Astrocyte (in vitro differentiated cells and primary cell): Measurements from ENCODE around the gene NUAK1. TPM values are rescaled to one million over a fixed set of nuclear protein-coding genes. Genes with fewer than 3 reads are reported as not detected.

Experiments
- DNase-seq: peaks from one replicate; pipeline ENCODE4 v3.0.0-alpha.2; 2010; ENCODE audit warnings: low read depth
- FAIRE-seq: peaks from 2 replicates; lab custom pipeline; 2011; peaks lifted over from hg19 to GRCh38; lab: Jason Lieb, UNC
- H2AFZ ChIP-seq: 2 replicates; pipeline ENCODE4 v1.6.0; 2012; ENCODE audit warnings: low read depth, low read length, inconsistent platforms
- H3K27ac ChIP-seq: 2 replicates; pipeline ENCODE4 v1.5.1; 2011; ENCODE audit warnings: low read depth, low read length, inconsistent platforms
- H3K27me3 ChIP-seq: 2 replicates; pipeline ENCODE4 v1.6.0; 2011; ENCODE audit warnings: low read length, inconsistent platforms; ENCODE audit not compliant: insufficient read depth
- H3K36me3 ChIP-seq: 2 replicates; pipeline ENCODE4 v1.5.1; 2011; ENCODE audit warnings: low read length, inconsistent platforms; ENCODE audit not compliant: insufficient read depth
- H3K4me1 ChIP-seq: 2 replicates; pipeline ENCODE4 v1.5.1; 2011; ENCODE audit warnings: low read length, inconsistent platforms; ENCODE audit not compliant: insufficient read depth
- H3K4me2 ChIP-seq: 2 replicates; pipeline ENCODE4 v1.6.0; 2012; ENCODE audit warnings: low read length, inconsistent platforms
- H3K4me3 ChIP-seq: 2 replicates; pipeline ENCODE4 v1.5.1; 2011; ENCODE audit warnings: low read depth, mild to moderate bottlenecking, low read length, inconsistent platforms; ENCODE audit not compliant: insufficient read depth
- H3K79me2 ChIP-seq: 2 replicates; pipeline ENCODE4 v1.6.0; 2012; ENCODE audit warnings: mild to moderate bottlenecking, low read length, inconsistent platforms; ENCODE audit not compliant: insufficient read depth
- H3K9ac ChIP-seq: 2 replicates; pipeline ENCODE4 v1.6.0; 2012; ENCODE audit warnings: mild to moderate bottlenecking, low read length, inconsistent platforms
- H3K9me3 ChIP-seq: 2 replicates; pipeline ENCODE4 v1.5.1; 2012; ENCODE audit warnings: low read depth, mild to moderate bottlenecking, low read length, inconsistent platforms; ENCODE audit not compliant: insufficient read depth
- H4K20me1 ChIP-seq: 2 replicates; pipeline ENCODE4 v1.6.0; 2012; ENCODE audit warnings: low read length, inconsistent platforms; ENCODE audit not compliant: insufficient read depth
- H3K27ac Mint-ChIP-seq: one replicate; pipeline ENCODE4 v1.8.0; 2021; ENCODE audit warnings: mild to moderate bottlenecking, mixed read lengths; ENCODE audit not compliant: unreplicated experiment
- H3K27me3 Mint-ChIP-seq: one replicate; pipeline ENCODE4 v1.8.0; 2021; ENCODE audit warnings: low read depth, mixed read lengths; ENCODE audit not compliant: unreplicated experiment
- H3K36me3 Mint-ChIP-seq: one replicate; pipeline ENCODE4 v1.8.0; 2021; ENCODE audit warnings: low read depth, mixed read lengths; ENCODE audit not compliant: unreplicated experiment
- H3K4me1 Mint-ChIP-seq: one replicate; pipeline ENCODE4 v1.8.0; 2021; ENCODE audit warnings: low read depth, mixed read lengths; ENCODE audit not compliant: unreplicated experiment
- H3K4me3 Mint-ChIP-seq: one replicate; pipeline ENCODE4 v1.8.0; 2021; ENCODE audit warnings: mild to moderate bottlenecking, moderate library complexity, mixed read lengths; ENCODE audit not compliant: unreplicated experiment
- H3K9me3 Mint-ChIP-seq: one replicate; pipeline ENCODE4 v1.8.0; 2021; ENCODE audit warnings: mild to moderate bottlenecking, mixed read lengths; ENCODE audit not compliant: unreplicated experiment
- EZH2 ChIP-seq: IDR thresholded peaks from 2 replicates; pipeline ENCODE4 v1.6.1; 2012; ENCODE audit warnings: mild to moderate bottlenecking, low read length, inconsistent platforms; ENCODE audit not compliant: insufficient read depth
- total RNA-seq: library from RNA; stranded (reverse); gene quantifications from 2 replicates; pipeline ENCODE4 v1.2.1, GENCODE V29; 2021
- TF ChIP-seq, protein P1 (sequence below): IDR thresholded peaks from 2 replicates; pipeline ENCODE4 v1.5.1; 2011; ENCODE audit warnings: low read depth, mild to moderate bottlenecking, inconsistent platforms, low read length, moderate library complexity; ENCODE audit not compliant: insufficient read depth

Gene NUAK1
- total RNA-seq, 1 donor from 2014 or later: 94.0 TPM

DNA sequence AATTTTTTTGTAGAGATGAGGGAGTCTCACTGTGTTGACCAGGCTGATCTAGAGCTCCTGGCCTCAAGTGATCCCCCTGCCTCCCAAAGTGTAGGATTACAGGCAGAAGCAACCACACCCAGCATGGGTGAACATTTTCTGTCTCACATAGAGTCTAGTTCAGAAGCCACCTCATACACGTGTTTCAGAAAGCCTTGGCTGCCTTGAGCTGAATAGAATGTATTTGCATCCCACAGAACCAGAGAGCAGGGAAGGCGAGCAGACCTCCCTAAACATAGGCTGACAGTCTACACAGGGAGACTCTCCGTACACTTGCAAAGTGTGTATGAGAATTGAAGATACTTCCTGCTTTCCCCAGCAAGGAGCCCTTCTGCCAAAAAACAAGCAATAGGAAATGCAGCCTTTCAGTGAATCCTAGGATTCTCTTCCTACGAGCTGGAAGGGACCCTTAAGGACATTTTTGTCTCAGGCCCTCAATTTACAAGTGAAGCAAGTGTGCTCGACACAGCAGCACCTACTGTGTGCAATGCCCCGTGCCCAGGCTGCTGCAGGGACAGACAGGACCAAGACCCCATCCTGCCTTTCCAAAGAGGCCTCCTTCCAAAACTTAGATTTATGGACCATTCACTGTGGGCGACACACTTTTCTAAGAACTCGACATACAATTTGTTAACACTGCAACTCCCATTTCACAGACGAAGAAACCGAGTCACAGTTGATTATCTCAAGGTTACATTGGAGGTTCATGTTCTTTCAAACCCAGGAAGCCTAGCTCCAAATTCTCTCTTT, 11.2 kb downstream of the NUAK1 start:
- Histone ChIP-seq H3K79me2 (peaks cover 99% of the 10 kb centered on the region), H3K36me3 (no peaks in the 10 kb centered on the region), H3K9ac (no peak overlapping the region), H3K27ac (no peak overlapping the region), H3K4me3 (no peak overlapping the region), H2AFZ (no peak overlapping the region), H3K4me2 (no peak overlapping the region), H3K4me1 (peaks cover 23% of the 10 kb centered on the region), H3K27me3 (no peaks in the 10 kb centered on the region), H4K20me1 (peaks cover 95% of the 10 kb centered on the region), H3K9me3 (no peaks in the 10 kb centered on the region)
- H3K27ac Mint-ChIP-seq: peak overlapping the region; percentile 64
- DNase-seq: no peak
- TF ChIP-seq, protein P1, sequence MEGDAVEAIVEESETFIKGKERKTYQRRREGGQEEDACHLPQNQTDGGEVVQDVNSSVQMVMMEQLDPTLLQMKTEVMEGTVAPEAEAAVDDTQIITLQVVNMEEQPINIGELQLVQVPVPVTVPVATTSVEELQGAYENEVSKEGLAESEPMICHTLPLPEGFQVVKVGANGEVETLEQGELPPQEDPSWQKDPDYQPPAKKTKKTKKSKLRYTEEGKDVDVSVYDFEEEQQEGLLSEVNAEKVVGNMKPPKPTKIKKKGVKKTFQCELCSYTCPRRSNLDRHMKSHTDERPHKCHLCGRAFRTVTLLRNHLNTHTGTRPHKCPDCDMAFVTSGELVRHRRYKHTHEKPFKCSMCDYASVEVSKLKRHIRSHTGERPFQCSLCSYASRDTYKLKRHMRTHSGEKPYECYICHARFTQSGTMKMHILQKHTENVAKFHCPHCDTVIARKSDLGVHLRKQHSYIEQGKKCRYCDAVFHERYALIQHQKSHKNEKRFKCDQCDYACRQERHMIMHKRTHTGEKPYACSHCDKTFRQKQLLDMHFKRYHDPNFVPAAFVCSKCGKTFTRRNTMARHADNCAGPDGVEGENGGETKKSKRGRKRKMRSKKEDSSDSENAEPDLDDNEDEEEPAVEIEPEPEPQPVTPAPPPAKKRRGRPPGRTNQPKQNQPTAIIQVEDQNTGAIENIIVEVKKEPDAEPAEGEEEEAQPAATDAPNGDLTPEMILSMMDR: no peak
- no peak for TF ChIP-seq EZH2
- no peaks in the 10 kb centered on the region for H3K9me3 Mint-ChIP-seq
- peak overlapping the region; percentile 34 for H3K4me3 Mint-ChIP-seq
- no peak for FAIRE-seq
- H3K27me3 Mint-ChIP-seq: no peaks in the 10 kb centered on the region
- peaks cover 11% of the 10 kb centered on the region for H3K36me3 Mint-ChIP-seq
- peaks cover 77% of the 10 kb centered on the region for H3K4me1 Mint-ChIP-seq

DNA sequence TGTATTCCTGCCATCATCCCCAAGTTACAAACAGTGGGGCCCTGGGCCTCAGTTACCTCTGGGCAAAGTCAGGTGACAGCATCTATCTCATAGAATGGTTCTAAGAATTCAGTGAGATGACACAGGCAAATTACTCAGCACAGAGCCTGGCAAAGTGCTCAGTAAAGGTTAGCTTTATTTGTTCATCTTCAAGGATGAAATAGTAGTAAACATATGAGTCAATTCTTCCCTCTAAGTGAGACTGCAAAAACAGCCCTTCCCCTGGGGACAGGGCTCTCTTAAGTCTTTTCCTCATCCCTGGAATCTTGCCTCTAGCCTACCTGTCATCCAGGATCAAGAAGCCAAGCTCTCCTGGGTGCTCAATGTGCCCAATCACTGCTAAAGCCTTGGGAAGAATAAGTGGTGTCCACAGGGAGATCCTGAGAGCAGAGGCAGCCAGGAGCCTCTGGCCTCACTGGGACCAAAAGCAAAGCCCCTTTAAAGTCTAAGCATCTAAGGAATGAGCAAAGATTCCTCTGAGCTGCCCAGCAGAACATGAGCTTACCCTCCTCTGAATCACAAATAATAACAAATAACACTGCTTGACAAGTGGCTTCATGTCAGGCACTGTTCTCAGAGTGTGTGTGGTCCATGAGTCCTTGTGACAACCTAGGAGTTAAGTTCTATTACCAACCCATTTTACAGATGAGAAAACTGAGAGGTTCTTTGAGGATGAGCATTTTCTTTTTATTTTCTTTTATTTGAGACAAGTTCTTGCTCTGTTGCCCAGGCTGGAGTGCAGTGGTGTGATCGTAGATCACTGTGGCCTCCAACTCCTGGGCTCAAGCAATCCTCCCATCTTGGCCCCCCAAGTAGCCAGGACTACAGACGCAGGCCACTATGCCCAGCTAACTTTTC, 12.1 kb downstream of the NUAK1 start:
- peak overlapping the region; percentile 3 for H3K27ac ChIP-seq
- H3K36me3 ChIP-seq: no peaks in the 10 kb centered on the region
- H4K20me1 ChIP-seq: peaks cover 95% of the 10 kb centered on the region
- DNase-seq (no peak), FAIRE-seq (no peak)
- H3K9me3 ChIP-seq: no peaks in the 10 kb centered on the region
- H3K9me3 Mint-ChIP-seq: no peaks in the 10 kb centered on the region
- H3K4me2 ChIP-seq: peak overlapping the region; percentile 2
- peaks cover 11% of the 10 kb centered on the region for H3K36me3 Mint-ChIP-seq
- TF ChIP-seq, protein P1: no peak
- TF ChIP-seq EZH2: no peak
- no peak overlapping the region for H3K4me3 ChIP-seq
- no peaks in the 10 kb centered on the region for H3K27me3 ChIP-seq
- H3K4me1 Mint-ChIP-seq: peaks cover 75% of the 10 kb centered on the region
- peak overlapping the region; percentile 73 for H3K27ac Mint-ChIP-seq
- H3K79me2 ChIP-seq: peaks cover 99% of the 10 kb centered on the region
- no peak overlapping the region for H3K9ac ChIP-seq
- no peaks in the 10 kb centered on the region for H3K27me3 Mint-ChIP-seq
- H3K4me1 ChIP-seq: peaks cover 14% of the 10 kb centered on the region
- no peak overlapping the region for H2AFZ ChIP-seq
- H3K4me3 Mint-ChIP-seq: peak overlapping the region; percentile 37
